HG03135 (cell line): ENCODE data around the gene ARL4D.
"Not testable (repeated sequence)": the region's sequence is repeated elsewhere in the genome, so short reads cannot be mapped to it uniquely, and the experiment has no call there.

ENCODE experiments used
- ATAC-seq: cut with Tn5 transposase; IDR thresholded peaks from one replicate; pipeline ENCODE4 v1.9.1; 2021; ENCODE audit warnings: mild to moderate bottlenecking, moderate library complexity; ENCODE audit not compliant: unreplicated experiment

The ARL4D gene

DNA sequence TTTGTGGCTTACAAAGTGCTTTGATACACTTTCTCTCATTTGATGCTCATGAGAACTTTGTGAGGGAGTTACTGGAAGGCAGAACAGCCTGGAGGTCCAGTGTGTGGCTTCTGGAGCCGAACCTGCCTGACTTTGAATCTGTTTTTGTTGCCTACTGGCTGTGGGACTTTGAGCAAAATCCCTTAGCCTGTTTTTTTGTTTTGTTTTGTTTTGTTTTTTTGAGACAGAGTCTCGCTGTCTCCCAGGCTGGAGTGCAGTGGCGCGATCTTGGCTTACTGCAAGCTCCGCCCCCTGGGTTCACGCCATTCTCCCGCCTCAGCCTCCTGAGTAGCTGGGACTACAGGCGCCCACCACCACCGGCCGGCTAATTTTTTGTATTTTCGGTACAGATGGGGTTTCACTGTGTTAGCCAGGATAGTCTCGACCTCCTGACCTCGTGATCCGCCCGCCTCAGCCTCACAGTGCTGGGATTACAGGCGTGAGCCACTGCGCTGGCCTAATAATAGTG is 20.6 kb downstream of the ARL4D start:
- not testable (repeated sequence) for ATAC-seq

DNA sequence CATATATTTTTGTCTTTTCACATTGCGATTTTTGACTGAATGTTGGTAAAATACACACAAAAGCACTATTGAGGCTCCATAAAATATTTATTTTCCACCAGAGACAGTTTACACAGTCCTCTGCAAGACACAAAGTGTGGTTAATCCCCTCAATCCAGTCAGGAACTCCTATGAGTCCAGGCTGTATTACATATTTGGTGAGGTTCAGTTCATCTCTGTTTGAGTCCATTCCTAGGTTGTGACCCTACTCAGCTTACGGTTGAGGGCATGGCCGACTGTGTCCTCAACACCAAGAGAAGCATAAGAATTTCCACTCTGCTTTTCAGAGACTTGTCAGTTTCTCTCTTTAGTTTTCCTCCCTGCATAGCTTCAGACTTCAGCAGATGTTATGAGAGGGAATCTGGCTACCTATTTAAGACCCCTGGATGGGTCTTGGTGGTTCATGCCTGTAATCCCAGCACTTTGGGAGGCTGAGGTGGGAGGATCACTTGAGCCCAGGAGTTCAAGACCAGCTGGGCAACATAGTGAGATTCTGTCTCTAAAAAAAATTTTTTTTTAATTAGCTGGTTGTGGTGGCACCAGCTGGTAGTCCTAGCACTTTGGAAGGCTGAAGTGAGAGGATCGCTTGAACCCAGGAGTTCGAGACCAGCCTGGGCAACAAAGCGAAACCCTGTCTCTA is 25.1 kb downstream of the ARL4D start:
- no peak for ATAC-seq

DNA sequence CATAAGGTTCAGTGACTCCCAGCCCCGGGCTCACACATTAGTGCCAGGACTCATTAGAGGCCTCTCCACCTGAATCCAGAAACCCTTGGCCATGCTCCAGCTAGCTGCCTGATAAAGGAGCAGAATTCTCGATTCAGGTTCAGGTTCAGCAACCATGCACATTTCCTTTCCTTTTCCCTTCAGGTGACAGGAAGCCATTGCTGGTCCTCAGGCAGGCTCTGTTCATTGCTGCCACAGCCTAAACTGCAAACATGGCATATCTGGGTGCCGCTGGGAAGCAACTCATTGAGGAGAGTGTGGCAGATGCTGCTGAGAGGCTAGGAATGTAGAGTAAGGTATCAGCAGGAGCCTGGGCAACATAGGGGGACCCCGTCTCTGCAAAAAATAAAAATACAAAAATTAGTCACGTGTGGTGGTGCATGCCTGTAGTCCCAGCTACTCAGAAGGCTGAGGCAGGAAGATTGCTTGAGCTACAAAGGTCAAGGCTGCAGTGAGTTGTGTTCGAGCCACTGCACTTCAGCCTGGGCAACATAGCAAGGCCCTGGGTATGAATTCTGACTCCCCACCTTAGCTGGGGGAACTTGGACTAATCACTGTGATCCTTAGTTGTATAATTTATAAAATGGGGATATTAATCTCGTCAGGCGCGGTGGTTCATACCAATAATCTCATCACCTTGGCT is 28.7 kb downstream of the ARL4D start:
- ATAC-seq = no peak

DNA sequence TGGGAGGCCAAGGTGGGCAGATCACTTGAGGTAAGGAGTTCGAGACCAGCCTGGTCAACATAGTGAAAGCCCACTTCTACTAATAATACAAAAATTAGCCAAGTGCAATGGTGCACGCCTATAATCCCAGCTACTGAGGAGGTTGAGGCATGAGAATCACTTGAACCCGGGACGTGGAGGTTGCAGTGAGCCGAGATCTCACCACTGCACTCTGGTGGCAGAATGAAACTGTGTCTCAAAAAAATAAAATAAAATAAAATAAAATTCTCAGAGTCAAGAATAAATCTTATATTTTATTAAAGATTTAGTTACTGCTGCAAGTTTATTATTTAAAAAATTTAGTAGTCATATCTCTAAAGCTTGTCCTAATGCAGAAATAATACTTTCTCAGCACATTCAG is 29.7 kb downstream of the ARL4D start:
- no peak for ATAC-seq

DNA sequence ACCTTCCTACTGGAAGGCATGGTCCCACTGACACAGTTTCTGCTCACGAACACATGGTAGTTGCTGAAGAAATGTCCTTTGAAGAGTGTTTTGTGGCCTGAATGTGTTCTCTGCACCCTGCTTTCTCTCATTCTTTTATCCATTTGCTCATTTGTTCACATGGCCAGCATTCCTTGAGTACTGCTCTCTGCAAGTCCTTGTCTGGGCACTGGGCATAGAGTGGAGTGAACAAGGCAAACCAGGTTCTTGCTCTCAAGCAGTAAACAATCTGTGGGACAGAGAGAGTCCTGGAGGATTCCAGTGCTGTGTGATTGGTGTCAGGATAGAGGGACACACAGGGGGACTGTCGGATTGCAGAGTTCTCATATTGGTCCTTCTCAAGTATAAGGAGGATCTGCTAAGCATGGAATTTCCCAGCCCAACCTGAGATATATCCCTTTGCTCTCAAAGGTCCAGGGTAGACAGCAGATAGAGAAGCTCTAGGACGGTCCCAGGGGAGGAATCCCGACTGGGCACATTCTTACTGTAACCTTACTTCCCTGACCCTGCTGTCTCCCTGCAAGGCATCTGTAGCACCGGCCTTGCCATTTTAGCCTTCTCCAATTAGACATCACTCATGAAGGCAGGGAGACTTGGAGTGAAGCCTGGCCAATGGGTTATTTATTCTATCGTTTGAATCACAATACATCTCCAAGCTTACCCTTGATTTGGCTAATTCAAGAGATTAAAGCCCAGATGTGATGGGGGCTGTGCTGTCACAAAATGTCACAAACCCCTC is 32.3 kb downstream of the ARL4D start:
- no peak for ATAC-seq

DNA sequence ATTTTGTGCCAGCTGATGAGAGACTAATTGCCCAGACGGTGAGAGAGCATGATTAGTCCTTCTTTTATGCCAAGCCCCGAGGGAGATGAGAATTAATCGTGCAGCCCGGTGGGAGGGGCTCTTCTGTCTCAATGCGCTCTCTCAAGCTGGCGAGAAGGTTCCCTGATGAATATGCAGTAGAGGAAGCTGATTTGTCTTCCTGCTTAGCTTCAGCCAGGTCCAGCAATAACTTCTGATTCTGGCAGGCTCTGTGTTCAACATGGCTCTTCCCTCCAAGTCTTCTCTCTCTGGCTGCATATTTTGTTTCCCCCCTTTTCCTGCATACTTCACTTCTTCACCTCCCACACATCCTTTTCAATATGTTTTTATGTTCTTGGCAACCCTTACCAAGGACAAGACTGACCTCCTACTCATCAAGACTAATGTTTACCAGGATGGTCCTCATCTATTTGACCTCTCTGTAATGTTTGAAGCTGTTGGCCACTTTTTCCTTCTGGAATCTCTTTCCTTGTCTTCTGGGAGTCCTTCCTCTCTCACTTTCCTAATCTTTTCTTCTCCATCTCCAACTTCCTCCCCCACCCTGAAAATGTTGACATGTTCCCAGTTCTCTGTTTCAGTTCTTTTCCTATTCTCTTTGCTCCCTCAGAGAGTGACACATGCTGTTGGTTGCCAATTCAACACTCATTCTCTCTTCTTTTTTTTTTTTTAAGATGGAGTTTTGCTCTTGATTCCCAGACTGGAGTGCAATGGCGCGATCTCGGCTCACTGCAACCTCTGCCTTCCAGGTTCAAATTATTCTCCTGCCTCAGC is 33.1 kb downstream of the ARL4D start:
- ATAC-seq = no peak

DNA sequence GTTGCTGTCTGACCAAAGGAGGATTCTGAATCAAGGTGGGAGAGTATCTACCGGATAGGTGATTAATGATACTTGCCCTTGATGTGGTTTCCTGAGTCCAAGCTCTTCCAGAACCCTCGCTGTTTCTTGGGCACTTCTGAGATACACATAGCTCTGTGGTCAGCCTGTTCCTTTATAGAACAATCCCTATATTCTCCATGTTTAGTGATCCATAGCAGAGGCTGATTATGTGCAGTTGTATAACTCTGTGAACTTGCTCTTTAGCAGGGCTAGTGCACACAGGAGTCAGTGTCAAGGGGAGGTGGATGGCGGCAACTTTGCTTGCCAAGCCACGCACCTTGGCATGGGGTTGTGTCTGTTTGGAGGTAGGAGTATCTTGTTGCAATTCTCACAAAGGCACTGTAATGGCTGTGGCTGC is 36.1 kb downstream of the ARL4D start:
- ATAC-seq = no peak

DNA sequence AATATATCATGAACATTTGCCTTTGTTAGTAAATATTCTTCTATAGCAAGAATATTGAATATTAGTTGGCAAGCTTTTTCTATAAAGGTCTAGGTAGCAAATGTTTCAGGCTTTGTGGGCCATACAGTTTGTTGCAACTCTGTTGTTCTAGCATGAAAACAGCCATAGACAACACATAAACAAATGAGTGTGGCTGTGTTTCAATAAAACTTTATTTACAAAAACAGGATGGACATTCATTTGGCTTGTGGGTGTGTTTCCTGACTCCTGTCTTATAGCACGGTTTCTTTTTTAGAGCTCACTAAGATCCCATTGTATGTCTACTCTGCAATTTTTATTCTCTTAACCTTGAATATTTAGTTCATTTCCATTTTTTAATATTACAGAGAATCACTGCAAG is 39.0 kb downstream of the ARL4D start:
- no peak for ATAC-seq

DNA sequence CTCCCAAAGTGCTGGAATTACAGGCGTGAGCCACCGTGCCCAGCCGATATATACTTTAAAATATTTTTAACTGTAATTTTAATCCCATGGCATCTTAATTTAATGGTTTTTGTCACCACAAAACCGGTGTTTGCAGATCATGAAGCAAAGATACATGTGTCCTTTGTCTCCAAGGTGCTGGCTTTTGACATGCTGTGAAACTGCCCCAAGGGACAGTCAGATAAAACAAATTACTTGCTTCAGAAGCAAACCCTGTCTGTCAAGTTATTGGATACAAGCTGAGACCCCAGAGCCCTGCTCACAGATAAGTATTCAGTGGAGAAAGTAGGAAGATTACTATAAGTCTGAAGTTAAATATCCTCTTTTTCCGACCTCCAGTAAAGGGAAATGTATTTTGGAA is 39.8 kb downstream of the ARL4D start:
- ATAC-seq = no peak

DNA sequence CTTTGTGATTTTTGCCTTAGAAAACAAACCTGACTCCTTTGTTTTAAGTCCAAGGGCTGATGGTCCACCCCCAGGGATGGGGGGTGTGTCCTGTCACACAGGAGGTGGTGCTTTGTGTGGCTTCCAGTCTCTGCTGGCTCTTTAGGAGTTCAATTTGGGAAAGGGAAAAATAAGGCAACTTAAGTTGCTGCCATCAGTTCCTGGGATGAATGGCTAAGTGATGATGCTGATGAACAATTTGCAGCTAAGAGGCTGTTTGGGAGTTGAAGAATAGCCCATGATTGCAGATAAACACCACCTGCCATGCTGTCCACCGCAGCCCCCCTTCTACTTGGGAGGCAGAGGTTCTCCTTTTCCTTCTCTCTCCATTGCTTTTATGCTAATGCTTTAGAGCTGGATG is 40.2 kb downstream of the ARL4D start:
- no peak for ATAC-seq

DNA sequence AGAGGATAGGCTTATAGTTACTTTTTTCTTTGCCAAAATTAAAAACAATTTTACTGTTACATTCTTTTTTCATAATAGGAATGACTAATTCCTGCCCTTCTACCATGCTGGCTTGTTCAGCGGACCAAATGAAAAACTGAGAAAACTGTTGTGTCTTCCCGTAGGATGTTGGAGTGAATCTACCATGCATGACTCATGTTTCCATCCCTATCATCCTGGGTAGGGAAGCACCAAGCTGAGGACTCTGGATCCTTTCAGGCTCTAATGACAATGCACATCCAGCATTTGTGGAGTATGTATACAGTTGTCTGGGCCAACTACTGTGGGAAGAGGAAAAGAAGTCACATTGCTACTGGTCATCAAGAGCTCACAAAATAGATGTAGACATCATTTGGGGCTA is 43.9 kb downstream of the ARL4D start:
- ATAC-seq = no peak

DNA sequence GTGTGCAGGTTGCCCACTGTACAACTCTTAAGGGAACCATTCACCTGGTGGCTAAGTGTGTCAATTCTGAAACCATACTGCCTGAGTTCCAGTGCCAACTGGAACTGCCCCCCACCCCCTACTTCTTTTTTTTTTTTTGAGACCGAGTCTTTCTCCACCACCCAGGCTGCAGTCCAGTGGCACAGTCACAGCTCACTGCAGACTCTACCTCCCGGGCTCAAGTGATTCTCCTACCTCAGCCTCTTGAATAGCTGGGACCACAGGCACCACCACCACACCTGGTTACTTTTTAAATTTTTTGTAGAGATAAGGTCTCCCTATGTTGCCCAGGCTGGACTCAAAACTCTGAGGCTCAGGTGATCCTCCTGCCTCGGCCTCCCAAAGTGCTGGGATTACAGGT is 44.6 kb downstream of the ARL4D start:
- no peak for ATAC-seq

DNA sequence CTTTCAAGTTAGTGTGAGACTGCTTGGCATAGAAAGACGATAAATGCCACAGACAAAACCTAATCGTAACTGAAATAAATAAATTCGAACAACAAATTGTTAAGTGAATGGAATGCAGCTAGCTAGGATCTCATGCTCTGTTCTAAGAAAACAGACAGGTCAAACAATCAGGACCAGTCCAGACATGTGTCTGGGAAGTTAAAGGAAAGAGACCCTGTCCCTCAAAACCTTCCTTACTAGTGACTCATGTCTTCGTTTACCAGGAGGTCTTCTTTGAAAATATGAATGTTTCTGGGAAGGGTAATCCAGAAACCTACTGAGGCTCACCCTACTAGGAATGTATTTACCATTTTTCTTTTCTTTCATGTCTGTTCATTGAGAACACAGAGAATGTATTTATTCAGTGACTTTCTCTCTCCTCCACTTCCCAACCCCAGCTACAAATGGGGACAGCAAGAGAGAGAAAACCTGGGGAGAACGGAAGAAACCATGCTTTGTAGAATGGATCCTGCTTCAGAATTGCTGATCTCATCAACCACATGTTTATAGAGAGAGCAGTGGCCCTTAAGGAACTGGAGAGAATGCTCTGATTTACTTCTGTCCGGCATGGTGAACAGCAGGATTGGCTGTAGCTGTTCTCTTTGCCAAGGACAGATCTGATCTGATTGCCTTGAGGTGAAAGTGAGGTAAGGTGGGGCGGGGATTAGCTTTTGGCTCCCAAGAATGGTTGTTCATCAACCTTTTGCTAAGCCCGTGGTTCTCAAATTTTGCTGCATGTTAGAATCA is 45.6 kb downstream of the ARL4D start:
- no peak for ATAC-seq

DNA sequence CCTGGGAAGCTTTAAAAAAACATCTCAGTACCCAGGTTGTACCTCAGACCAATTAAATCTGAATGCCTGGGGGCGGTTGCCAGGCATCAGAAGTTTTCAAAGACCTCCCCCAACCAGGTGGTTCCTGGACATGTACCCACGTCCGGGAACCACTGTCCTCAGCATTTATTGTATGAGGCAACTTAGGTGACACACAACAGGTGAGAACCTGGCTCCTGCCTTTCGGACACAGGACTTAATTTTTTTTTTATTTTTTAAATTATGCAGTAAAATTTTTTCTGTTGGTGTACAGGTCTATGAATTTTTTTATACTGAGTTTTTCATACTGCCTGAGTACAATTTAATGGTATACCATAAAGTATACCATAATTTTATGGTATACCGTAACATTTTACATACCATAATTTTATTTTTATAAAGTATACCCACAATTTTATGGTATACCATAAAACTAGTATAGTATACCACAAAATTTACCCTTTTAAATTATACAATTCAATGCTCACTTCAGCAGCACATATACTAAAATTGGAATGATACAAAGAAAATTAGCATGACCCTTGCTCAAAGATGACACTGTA is 46.3 kb downstream of the ARL4D start:
- no peak for ATAC-seq

DNA sequence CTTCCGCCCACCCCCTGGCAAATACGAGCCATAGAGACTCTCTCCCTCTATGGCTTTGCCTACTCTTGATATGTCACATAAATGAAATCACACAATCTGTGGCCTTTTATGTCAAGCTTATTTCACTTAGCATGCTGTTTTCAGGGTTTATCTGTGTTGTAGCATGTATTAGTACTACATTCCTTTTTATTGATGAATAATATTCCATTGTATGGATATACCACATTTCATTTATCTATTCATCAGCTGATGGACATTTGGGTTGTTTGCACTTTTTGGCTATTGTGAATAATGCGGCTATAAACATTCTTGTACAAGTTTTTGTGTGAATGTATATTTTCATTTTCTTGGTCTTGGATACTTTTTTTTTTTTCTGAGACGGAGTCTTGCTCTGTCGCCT is 48.0 kb downstream of the ARL4D start:
- no peak for ATAC-seq

DNA sequence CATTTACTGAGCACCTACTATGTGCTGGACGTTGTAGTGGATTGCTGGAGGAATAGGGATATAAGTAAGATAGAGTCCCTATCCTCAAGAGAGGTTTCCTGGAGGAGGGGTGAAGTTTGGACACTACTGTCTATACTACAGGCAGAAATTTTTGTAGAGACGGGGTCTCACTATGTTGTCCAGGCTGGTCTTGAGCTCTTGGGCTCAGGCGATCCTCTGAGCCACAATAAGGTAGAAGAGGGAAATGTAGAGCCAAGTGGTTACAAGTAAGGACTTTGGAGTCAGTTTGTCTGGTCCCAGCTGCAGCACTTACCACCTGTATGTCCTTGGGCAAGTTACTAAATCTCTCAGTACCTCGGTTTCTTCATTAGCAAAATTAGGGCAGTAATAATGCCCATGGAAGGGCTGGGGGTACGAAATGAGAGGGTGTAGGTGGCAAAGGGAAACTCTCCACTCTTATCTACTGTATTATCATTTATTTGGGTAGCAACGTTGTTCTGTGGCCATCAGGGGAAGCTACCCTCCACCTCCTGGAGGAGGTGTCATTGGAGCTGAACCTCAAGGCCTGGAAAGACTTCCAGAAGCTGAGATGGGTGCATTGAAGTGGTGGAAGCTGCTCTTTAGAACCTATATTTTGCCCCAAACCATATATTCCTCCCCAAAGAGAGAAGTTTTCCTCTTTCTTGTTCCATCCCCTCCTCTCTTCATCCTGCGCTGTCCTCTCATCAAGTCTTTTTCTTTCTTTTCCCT is 50.1 kb downstream of the ARL4D start:
- ATAC-seq = no peak

DNA sequence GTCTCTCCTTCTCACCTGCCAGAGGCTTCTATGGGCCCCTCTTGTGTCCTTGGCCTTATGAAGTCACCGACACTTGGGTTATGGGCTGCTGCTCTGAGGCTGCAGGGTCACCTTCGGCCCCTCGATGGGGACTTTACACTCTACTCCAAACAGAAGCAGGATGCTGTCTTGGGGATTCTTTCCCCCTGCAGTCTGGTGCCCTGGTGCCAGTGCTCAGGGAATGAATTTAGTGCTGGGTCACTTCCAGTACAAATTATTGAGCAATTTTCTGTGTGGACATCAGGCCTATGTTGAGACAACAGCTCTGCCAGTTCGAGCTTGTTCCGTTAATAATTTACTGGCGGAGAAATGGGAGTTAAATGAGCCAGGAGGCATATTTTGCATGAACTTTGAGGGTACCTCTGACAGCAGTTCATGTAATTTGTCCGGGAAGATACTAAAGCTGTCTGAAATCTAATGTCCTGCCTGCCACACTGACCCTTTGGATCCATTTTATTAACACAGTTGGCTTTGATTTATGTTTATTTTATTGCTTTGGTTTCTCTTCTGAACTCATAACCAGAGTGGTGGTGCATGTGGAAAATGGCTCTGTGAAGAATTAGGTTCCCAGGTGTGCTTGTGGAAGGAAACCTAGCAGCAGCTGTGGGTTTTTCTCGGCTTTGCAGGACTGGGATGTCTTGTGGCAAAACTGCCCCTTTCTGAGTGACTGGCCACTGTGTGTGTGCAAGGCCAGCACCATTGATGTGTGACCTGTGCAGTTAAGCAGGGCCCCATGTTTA is 50.9 kb downstream of the ARL4D start:
- no peak for ATAC-seq
